A549 (cell line): ENCODE data around the gene PXYLP1. TPM values are rescaled to one million over a fixed set of nuclear protein-coding genes. Genes with fewer than 3 reads are reported as not detected.

Source experiments
- ATAC-seq, 2 experiments: fragments of 200-7000 bp in 1 of 2; fragments of >200 bp in 1 of 2; cut with Nextera tagmentation in 1 of 2; cut with Tn5 transposase in 1 of 2; 3 replicates each; pipeline versions ENCODE4 v1.8.0 to v1.9.1; 2018 to 2020; ENCODE audit warnings: mild to moderate bottlenecking in 1 of 2, moderate library complexity in 1 of 2
- CTCF ChIA-PET: fragments of 300-600 bp; sonication (Branson Sonifier 250); formaldehyde crosslinking; extraction: SDS; loops from one replicate; lab custom pipeline; 2021; ENCODE audit warnings: antibody characterized with exemption, inconsistent platforms; lab: Yijun Ruan, JAX
- POLR2A ChIA-PET: fragments of 350-600 bp; formaldehyde crosslinking; extraction: SDS; loops from one replicate; lab custom pipeline; 2021; ENCODE audit warnings: antibody characterized with exemption, inconsistent platforms; lab: Yijun Ruan, JAX
- DNase-seq, 2 experiments: peaks; one replicate each; pipeline versions ENCODE4 v3.0.0 to v3.0.0-alpha.2; 2011 to 2016; ENCODE audit warnings: low read depth in 1 of 2, low spot score in 1 of 2
- FAIRE-seq: peaks from 2 replicates; lab custom pipeline; 2011; peaks lifted over from hg19 to GRCh38; lab: Jason Lieb, UNC
- H3K27ac ChIP-seq, 2 experiments: fragments of >200 bp; sonication (Bioruptor Twin); formaldehyde crosslinking; 3 replicates each; pipeline ENCODE4 v1.5.1; 2016 to 2017
- H3K4me1 ChIP-seq: fragments of >200 bp; sonication (Bioruptor Twin); formaldehyde crosslinking; 3 replicates; pipeline ENCODE4 v1.6.1; 2016
- H3K4me2 ChIP-seq: fragments of >200 bp; sonication (Bioruptor Twin); formaldehyde crosslinking; 3 replicates; pipeline ENCODE4 v1.6.1; 2016
- H3K4me3 ChIP-seq: fragments of >200 bp; sonication (Bioruptor Twin); formaldehyde crosslinking; 3 replicates; pipeline ENCODE4 v1.5.1; 2016
- H3K9me3 ChIP-seq: fragments of >200 bp; sonication (Bioruptor Twin); formaldehyde crosslinking; 3 replicates; pipeline ENCODE4 v1.6.1; 2016
- ATOH8 ChIP-seq: fragments of 250-450 bp; sonication (Bioruptor Pico); IDR thresholded peaks from 2 replicates; pipeline ENCODE4 v1.5.0; 2020; ENCODE audit warnings: low read depth, mild to moderate bottlenecking, moderate library complexity
- CBX2 ChIP-seq: fragments of 200-600 bp; sonication (generic); IDR thresholded peaks from 2 replicates; pipeline ENCODE4 v1.6.1; 2016; ENCODE audit warnings: low read depth, mild to moderate bottlenecking, borderline replicate concordance
- CBX8 ChIP-seq: fragments of 200-600 bp; sonication (generic); IDR thresholded peaks from 2 replicates; pipeline ENCODE4 v1.6.1; 2016
- CEBPB ChIP-seq, 2 experiments: fragments of >200 bp in 1 of 2; sonication (Bioruptor Twin) in 1 of 2; formaldehyde crosslinking in 1 of 2; IDR thresholded peaks; 2 replicates each; pipeline ENCODE4 v1.6.1; 2012 to 2016
- CTCF ChIP-seq: fragments of >200 bp; sonication (Bioruptor Twin); formaldehyde crosslinking; IDR thresholded peaks from 3 replicates; pipeline ENCODE4 v1.5.1; 2016
- EHF ChIP-seq: fragments of 250-450 bp; sonication (Bioruptor Pico); IDR thresholded peaks from 2 replicates; pipeline ENCODE4 v1.5.0; 2020; ENCODE audit warnings: mild to moderate bottlenecking
- EHMT2 ChIP-seq: fragments of 200-600 bp; sonication (generic); IDR thresholded peaks from 2 replicates; pipeline ENCODE4 v1.6.1; 2016; ENCODE audit warnings: antibody characterized with exemption, low read depth, mild to moderate bottlenecking, moderate library complexity
- ESRRA ChIP-seq: fragments of 150-350 bp; IDR thresholded peaks from 2 replicates; pipeline ENCODE4 v1.6.1; 2014; ENCODE audit warnings: mild to moderate bottlenecking, low read length, borderline replicate concordance
- FOSB ChIP-seq: fragments of 250-450 bp; sonication (Bioruptor Pico); IDR thresholded peaks from 2 replicates; pipeline ENCODE4 v1.5.0; 2020; ENCODE audit warnings: mild to moderate bottlenecking, moderate library complexity
- FOXS1 ChIP-seq: fragments of 250-450 bp; sonication (Bioruptor Pico); IDR thresholded peaks from 2 replicates; pipeline ENCODE4 v1.5.0; 2020; ENCODE audit warnings: mild to moderate bottlenecking, moderate library complexity
- GATA3 ChIP-seq: IDR thresholded peaks from 2 replicates; pipeline ENCODE4 v1.6.1; 2012; ENCODE audit warnings: borderline replicate concordance
- HDAC2 ChIP-seq: fragments of 200-600 bp; sonication (generic); IDR thresholded peaks from 2 replicates; pipeline ENCODE4 v1.6.1; 2016
- HEYL ChIP-seq: fragments of 250-450 bp; sonication (Bioruptor Pico); IDR thresholded peaks from 2 replicates; pipeline ENCODE4 v1.8.0; 2021; ENCODE audit warnings: mild to moderate bottlenecking, moderate library complexity
- HOXA7 ChIP-seq: fragments of 250-450 bp; sonication (Bioruptor Pico); IDR thresholded peaks from 2 replicates; pipeline ENCODE4 v1.5.0; 2020; ENCODE audit warnings: mild to moderate bottlenecking, moderate library complexity
- HOXB5 ChIP-seq: fragments of 250-450 bp; sonication (Bioruptor Pico); IDR thresholded peaks from 2 replicates; pipeline ENCODE4 v1.5.0; 2020; ENCODE audit warnings: mild to moderate bottlenecking, moderate library complexity
- JUN ChIP-seq, 2 experiments: fragments of >200 bp; sonication (Bioruptor Twin); formaldehyde crosslinking; IDR thresholded peaks; 2 replicates in 1 of 2; 3 replicates in 1 of 2; pipeline ENCODE4 v1.6.1; 2016 to 2017
- JUNB ChIP-seq: fragments of >200 bp; sonication (Bioruptor Twin); formaldehyde crosslinking; IDR thresholded peaks from 2 replicates; pipeline ENCODE4 v1.6.1; 2016
- NPAS2 ChIP-seq: fragments of 250-450 bp; sonication (Bioruptor Pico); IDR thresholded peaks from 2 replicates; pipeline ENCODE4 v1.8.0; 2022; ENCODE audit warnings: mild to moderate bottlenecking, moderate library complexity, borderline replicate concordance
- POLR2AphosphoS2 ChIP-seq: conservative IDR thresholded peaks from 2 replicates; pipeline ENCODE4 v1.6.1; 2012; ENCODE audit warnings: low read length, improper control_type of control experiment, inconsistent platforms
- RAD21 ChIP-seq, 2 experiments: fragments of >200 bp in 1 of 2; sonication (Bioruptor Twin) in 1 of 2; formaldehyde crosslinking in 1 of 2; IDR thresholded peaks in 1 of 2; conservative IDR thresholded peaks in 1 of 2; 2 replicates in 1 of 2; 3 replicates in 1 of 2; pipeline ENCODE4 v1.6.1; 2012 to 2018; ENCODE audit warnings: inconsistent platforms in 1 of 2
- RARB ChIP-seq: fragments of 250-450 bp; sonication (Bioruptor Pico); IDR thresholded peaks from 2 replicates; pipeline ENCODE4 v1.8.0; 2021; ENCODE audit warnings: mild to moderate bottlenecking, moderate library complexity
- USF2 ChIP-seq: fragments of 450-650 bp; IDR thresholded peaks from 2 replicates; pipeline ENCODE4 v1.6.1; 2014; ENCODE audit warnings: antibody characterized with exemption
- ZC3H11A ChIP-seq: fragments of 450-650 bp; IDR thresholded peaks from 2 replicates; pipeline ENCODE4 v1.6.1; 2014; ENCODE audit warnings: antibody characterized with exemption, mild to moderate bottlenecking
- ZNF302 ChIP-seq: fragments of 250-450 bp; sonication (Bioruptor Pico); IDR thresholded peaks from 2 replicates; pipeline ENCODE4 v1.9.0; 2021; ENCODE audit warnings: inconsistent platforms, mild to moderate bottlenecking, moderate library complexity
- WGBS: methylation state at CpG from one replicate; pipeline ENCODE4 v1.1.6; 2017; ENCODE audit errors: missing lambda C conversion rate; 5-methylcytosine and 5-hydroxymethylcytosine counted together
- polyA plus RNA-seq, 4 experiments: library from polyadenylated mRNA; depleted of rRNA in 3 of 4; stranded (reverse); fragments of >200 nt; fragmentation: RNase III in 1 of 4; extraction: RNeasy Plus Mini Kit Qiagen cat#74134 plus additional on column Dnase treatment in 1 of 4; gene quantifications; 2 replicates in 3 of 4; 3 replicates in 1 of 4; pipeline ENCODE4 v1.2.3, GENCODE V29; 2011 to 2017
- TF ChIP-seq, protein P1 (sequence below): IDR thresholded peaks from 2 replicates; pipeline ENCODE4 v1.6.1; 2012; ENCODE audit warnings: low read depth, borderline replicate concordance
- TF ChIP-seq, protein P2 (sequence below): fragments of 200-600 bp; sonication (generic); IDR thresholded peaks from 2 replicates; pipeline ENCODE4 v1.6.1; 2016; ENCODE audit warnings: antibody characterized with exemption, mild to moderate bottlenecking, moderate library complexity

The PXYLP1 gene
- polyA plus RNA-seq, 2 of the 4 experiments (the other 2 are of a cell fraction): 8.0 to 11.7 TPM

DNA sequence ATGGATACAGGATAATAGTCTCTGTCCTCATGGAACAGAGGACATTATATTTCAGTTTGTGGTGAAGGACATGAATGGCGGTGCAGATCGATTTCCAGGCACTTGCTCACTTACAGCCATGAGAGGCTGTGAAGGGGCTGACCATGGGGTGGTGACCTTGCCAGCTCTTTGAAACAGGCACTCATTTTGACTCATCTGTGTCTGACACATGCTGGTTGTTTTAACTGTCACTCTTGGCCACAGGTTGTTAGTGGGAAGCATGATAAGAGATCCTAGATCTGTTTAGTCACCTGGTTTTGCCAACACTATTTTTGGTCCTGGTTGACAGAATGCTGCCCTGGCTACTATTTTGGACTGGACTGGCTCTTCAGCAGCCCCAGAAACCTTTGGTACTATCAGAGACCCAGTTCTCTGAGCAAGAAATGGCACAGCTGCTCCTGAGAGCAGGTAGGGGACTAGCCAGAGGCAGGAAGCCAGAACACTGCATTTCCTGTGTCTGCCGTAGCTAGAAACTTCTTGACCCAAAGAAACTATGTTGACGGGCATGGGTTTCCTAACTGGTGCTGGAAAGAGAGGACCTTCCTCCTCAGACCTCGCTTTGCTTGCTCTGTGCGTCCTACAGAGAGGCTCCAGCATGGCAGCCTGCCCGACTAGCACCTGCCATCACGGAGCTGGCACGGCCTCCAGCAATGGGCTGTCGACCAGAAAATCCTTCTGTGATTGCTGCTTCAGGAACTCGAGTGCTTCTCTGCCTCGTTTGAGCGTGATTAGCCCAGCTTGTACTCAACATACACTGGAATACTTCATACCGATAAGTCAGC is 6.3 kb downstream of the PXYLP1 start:
- Histone ChIP-seq H3K4me1 (0 out of 3 replicates have a peak, but pooled peaks cover 7% of the 10 kb centered on the region), H3K4me3 (no peak overlapping the region), H3K4me2 (no peak overlapping the region), H3K9me3 (no peaks in the 10 kb centered on the region), H3K27ac (no peak overlapping the region)
- ChIA-PET CTCF (interaction anchor here (1.3 to 1.4 kb wide), 2 partner anchors 18 to 41 kb away, joined by 4 read pairs; no protein-coding TSS in a partner anchor), POLR2A (no interaction called here)
- ATAC-seq (no peak), DNase-seq (no peak), FAIRE-seq (no peak)
- WGBS: 76% methylated on average over 14 of the region's 14 CpGs
- TF ChIP-seq JUNB (no peak), EHF (CRISPR knock-in tag) (no peak), NPAS2 (CRISPR knock-in tag) (no peak), ESRRA (no peak), HOXA7 (CRISPR knock-in tag) (no peak), RARB (CRISPR knock-in tag) (no peak), RAD21 (conservative IDR thresholded peaks at IDR 0.05 in 1 of 2, IDR thresholded peaks at IDR 0.05 in 1 of 2) (no peak), POLR2AphosphoS2 (no peak), USF2 (no peak), CBX2 (no peak), CBX8 (no peak), HEYL (no peak)

DNA sequence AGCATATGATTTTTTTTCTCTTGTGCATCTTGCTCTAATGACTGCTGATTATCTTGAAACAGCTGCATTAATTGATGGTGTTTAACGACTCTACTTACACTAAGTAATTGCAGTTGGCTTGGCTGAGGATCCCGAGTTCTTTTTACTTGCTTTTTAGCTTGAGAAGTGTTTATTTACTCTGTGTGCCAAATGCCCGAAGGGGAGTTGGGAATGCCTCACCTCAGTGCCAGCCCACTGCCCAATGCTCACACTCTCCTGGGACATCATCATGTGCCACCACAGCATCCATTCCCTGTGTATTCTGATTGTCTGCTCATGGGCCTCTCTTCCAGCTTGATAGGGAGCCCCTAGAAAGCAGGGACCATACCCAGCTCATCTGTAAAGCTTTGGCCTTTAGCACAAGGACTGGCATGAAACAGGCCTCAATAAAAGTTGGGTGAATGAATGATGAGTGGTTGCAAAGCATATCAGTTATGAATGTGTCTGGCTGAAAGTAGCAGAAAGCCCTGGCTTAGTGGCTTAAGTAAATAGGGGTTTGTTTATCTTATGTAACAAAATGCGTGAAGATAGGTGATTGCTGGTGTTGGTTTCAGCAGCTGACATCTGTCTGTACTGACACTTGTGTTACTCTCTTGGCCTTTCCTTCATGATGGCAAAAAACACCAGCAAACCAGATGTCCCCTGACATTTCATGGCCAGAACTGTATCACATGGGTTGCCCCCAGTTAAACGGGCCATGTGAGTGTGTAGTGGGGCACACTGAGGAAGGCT is 8.1 kb downstream of the PXYLP1 start:
- 50% methylated on average over 5 of the region's 5 CpGs for WGBS
- H3K4me1 ChIP-seq: 0 out of 3 replicates have a peak, but pooled peaks cover 7% of the 10 kb centered on the region
- ChIA-PET POLR2A (no interaction called here), CTCF (interaction anchor here (0.7 to 4.5 kb wide), 3 partner anchors 8 to 203 kb away, joined by 3 to 25 read pairs (median 3); partner anchors contain the start of gene PXYLP1)
- ATAC-seq: no peak
- no peaks in the 10 kb centered on the region for H3K9me3 ChIP-seq
- no peak for FAIRE-seq
- no peak for DNase-seq
- no peak overlapping the region for H3K4me2 ChIP-seq
- no peak overlapping the region for H3K27ac ChIP-seq
- no peak overlapping the region for H3K4me3 ChIP-seq
- TF ChIP-seq CEBPB (IDR thresholded peaks at IDR 0.05): no peak
- TF ChIP-seq, protein P1, sequence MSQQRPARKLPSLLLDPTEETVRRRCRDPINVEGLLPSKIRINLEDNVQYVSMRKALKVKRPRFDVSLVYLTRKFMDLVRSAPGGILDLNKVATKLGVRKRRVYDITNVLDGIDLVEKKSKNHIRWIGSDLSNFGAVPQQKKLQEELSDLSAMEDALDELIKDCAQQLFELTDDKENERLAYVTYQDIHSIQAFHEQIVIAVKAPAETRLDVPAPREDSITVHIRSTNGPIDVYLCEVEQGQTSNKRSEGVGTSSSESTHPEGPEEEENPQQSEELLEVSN: no peak
- no peak for TF ChIP-seq HOXB5 (CRISPR knock-in tag)
- TF ChIP-seq EHMT2: no peak
- TF ChIP-seq CTCF: no peak
- no peak for TF ChIP-seq HDAC2
- no peak for TF ChIP-seq JUN (IDR thresholded peaks at IDR 0.05)
- no peak for TF ChIP-seq GATA3
- no peak for TF ChIP-seq ZNF302
- TF ChIP-seq ZC3H11A: no peak
- TF ChIP-seq FOXS1: no peak
- TF ChIP-seq CBX2: no peak
- TF ChIP-seq, protein P2, sequence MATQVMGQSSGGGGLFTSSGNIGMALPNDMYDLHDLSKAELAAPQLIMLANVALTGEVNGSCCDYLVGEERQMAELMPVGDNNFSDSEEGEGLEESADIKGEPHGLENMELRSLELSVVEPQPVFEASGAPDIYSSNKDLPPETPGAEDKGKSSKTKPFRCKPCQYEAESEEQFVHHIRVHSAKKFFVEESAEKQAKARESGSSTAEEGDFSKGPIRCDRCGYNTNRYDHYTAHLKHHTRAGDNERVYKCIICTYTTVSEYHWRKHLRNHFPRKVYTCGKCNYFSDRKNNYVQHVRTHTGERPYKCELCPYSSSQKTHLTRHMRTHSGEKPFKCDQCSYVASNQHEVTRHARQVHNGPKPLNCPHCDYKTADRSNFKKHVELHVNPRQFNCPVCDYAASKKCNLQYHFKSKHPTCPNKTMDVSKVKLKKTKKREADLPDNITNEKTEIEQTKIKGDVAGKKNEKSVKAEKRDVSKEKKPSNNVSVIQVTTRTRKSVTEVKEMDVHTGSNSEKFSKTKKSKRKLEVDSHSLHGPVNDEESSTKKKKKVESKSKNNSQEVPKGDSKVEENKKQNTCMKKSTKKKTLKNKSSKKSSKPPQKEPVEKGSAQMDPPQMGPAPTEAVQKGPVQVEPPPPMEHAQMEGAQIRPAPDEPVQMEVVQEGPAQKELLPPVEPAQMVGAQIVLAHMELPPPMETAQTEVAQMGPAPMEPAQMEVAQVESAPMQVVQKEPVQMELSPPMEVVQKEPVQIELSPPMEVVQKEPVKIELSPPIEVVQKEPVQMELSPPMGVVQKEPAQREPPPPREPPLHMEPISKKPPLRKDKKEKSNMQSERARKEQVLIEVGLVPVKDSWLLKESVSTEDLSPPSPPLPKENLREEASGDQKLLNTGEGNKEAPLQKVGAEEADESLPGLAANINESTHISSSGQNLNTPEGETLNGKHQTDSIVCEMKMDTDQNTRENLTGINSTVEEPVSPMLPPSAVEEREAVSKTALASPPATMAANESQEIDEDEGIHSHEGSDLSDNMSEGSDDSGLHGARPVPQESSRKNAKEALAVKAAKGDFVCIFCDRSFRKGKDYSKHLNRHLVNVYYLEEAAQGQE: no peak
- TF ChIP-seq FOSB (CRISPR knock-in tag): no peak
- TF ChIP-seq ATOH8 (CRISPR knock-in tag): no peak
- no peak for TF ChIP-seq USF2
